Measurements from ENCODE around the gene ATOH7. TPM values are rescaled to one million over a fixed set of nuclear protein-coding genes. Genes with fewer than 3 reads are reported as not detected.

ATOH7 gene
- 0.30 TPM in 1 of 2 replicates, not detected in the other for total RNA-seq

DNA sequence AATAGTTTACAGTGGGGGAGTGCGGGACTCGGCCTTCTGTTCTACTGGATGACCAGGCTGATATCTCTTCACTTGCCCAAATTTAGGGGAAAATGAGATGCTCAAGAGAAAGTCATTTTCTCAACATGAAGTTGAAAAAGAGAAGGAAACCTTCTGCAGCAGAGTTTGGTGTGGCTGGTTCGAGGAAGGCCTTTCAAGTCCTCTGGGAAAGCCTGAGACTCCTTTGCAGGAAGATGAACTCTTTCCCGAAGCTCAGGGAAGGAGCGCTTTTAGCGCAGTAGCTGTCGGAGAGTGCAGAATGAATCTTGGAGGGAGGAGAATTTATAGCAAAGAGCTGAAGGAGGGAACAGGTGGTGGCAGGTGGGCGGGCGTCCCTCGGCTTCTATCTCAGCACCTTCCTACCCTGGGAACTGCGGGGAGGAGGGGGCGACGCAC, at the start of gene ATOH7:
Gene ATOH7, minus strand, starts transcription at position 297 of the 435 bp plus-strand sequence. CDS start 436 bp downstream, outside the sequence.

Other genes starting within 250 kb of the ATOH7 start
- gene HERC4, start 156.8 kb downstream of the ATOH7 start, total RNA-seq, result 30.0 and 30.1 TPM in 2 replicates
- gene MYPN, start 122.6 kb downstream of the ATOH7 start, total RNA-seq, result 3.4 and 3.9 TPM in 2 replicates
- gene HNRNPH3, start 100.0 kb upstream of the ATOH7 start, total RNA-seq, result 22.7 and 25.6 TPM in 2 replicates
- gene PBLD, start 100.8 kb upstream of the ATOH7 start, total RNA-seq, result 1.3 and 2.1 TPM in 2 replicates
- gene RUFY2, start 175.2 kb upstream of the ATOH7 start, total RNA-seq, result 5.2 and 6.7 TPM in 2 replicates
- gene DNA2, start 239.9 kb upstream of the ATOH7 start, total RNA-seq, result 6.4 and 9.6 TPM in 2 replicates